GM19193 (cell line): ENCODE data around the gene SEH1L.

ENCODE experiments used
- POLR2A ChIP-seq: IDR thresholded peaks from 4 replicates; pipeline ENCODE4 v1.6.1; 2011; ENCODE audit not compliant: insufficient read depth, insufficient read length; ENCODE audit errors: extremely low read depth

SEH1L gene

DNA sequence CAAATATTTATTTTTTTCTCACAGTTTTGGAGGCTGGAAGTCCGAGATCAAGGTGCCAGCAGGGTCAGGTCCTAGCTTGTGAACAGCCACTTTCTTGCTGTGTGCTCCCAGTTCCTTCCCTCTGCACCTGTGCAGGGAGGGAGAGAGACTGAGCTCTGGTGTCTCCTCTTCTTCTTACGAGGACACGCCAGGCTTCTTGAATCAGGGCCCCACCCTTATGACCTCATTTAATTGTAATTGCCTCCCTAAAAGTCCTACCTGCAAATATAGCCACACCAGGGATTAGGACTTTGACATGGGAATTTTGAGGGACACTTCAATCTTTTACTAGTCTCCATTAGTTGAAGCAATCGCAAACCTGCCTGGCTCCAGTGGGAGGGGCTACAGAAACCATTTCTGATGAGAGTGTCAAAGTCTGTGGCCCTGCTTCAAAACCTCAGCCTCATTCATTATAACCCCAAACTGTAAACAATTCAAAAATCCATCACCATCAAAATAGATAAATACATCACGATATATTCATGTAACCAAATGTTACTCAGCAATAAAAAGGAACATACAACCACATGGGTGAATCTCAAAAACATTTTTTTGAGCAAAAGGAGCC, 18.2 kb upstream of the SEH1L start:
- TF ChIP-seq POLR2A: no peak

GRCh38 chr18:12930376-12930775, 17.4 kb upstream of the SEH1L start:
- no peak for TF ChIP-seq POLR2A

DNA sequence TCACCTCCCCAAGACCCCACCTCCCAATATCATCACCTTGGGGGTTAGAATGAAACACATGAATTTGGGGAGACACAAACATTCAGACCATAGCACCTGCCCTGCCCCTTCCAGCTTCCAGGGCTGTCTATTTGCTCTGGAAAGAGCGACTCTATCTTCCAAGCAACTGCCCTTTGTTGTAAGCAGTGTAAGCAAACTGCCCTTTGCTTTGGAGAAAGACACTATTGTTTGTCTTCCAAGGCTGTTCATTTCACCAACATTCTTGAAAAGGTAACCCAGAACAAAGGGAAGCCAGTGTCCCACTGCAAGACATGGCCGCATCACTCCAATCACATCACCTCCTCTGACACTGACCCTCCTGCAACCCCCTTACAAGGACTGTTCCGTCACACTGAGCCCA, 16.9 kb upstream of the SEH1L start:
- no peak for TF ChIP-seq POLR2A

- TF ChIP-seq POLR2A: no peak
Measured at GRCh38 chr18:12933327-12933726, 14.5 kb upstream of the SEH1L start.

DNA sequence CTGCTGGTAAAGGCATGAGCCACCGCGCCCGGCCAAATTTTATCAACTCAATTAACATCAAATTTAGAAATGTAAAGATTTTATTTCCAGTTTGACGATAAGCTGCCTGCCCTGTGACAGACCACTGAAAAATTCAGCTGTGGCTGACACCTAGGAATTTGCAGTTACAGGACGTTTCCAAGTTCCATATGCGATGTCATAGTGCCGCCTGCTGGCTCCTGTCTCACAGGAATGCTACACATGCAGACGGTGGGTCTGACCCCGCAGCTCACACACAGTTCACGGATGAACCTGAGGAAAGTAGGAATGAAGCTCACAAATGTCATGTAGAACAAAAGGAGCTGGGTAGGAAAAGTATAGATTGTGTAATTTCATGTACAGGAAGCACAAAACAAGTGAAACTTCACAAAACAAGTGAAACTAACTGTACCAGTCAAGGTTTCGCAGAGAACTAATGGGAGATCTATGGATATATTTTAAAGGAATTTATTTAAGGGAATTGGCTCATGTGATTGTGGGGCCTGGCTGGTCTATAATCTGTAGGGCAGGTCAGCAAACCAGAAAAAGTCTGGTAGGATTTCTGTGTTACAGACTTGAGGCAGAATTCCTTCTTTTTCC, 13.2 kb upstream of the SEH1L start:
- no peak for TF ChIP-seq POLR2A

DNA sequence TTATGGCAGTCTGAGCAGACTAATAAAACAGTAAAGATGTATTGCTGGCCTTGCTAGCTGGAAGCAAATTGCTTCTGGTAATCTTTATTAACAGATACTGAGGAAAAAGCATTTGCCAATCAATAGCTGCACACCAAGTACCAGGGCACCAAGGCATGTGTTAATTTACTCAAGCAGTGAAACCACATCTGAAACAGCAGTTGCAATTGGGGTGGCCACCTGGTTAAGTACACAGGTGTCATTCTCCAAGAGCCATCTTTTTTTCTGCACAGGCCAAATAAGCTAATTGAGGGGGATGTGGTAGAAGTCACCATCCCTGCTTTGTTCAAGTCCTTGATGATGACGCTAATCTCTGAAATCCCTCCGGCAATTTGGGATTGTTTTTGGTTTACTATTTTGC, 8.6 kb upstream of the SEH1L start:
- no peak for TF ChIP-seq POLR2A

DNA sequence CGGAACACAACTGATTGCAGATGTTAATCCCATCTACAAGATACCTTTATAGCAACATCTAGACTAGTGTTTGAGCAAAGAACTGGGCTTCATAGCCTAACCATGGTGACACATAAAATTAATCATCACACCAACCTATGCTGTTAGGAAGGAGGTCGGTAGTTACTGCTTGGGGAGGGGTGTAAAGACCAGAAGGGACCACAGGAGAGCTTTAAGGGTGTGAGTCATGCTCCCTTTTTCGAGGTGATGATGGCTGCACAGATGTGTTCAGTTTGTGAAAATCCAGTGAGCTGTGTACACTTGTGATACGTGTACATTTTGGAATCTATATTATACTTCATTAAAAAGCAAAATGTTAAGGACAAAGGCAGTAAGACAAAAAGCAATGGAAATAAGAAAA, 4.6 kb upstream of the SEH1L start:
- TF ChIP-seq POLR2A: no peak

DNA sequence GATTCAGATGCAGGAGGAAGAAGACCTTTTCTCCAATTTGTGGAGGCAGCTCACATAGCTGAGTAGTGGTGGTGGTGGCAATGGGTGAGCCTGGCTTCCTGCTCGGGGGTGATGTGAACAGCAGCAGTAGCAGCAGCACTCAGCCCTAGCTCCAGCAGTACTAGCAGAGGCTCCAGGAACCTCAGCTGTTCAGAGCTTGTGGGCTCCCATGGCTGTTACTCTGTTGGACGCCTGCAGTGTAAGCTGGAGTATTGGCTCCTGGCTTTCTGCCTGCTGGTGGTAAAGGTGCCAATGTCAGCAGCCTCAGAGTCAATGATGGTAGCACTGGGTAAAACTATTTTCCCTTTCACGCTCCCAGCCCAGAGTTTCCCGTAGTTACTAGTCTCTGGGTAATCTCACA, 3.1 kb upstream of the SEH1L start:
- no peak for TF ChIP-seq POLR2A

DNA sequence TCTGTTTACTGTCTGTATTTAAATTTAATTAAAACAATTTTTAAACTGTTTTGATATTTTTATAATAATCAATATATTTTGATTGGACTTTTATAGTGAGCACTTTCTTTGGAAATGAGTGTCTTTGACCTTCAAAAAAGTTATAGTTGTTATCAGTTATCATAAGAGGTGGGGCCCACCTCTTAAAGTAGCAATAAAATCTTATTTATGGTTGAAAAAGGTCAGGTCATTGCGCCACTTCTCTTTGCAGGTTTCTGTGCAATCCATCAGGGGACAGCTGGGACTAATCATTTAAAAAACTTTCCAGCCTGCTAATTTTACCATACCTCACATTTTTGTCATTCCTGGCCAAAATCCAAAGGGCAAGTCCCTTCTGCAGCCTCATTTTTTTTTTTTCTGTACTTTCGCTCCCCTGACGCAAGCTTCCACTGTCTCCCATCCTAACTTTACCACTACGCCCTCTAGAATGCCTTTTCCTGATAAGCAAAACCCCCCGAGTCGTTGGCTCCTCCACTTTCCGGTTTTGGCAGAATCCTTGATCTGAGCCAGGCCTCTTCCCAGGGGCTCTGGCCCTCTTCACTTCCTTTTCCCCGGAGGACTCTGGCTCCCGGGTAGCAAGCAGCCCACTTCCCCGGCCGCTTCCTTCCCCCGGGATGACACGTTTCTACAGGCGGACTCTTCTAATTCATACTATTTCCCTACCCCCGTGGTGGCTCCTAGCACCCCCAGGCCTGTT, 1.1 kb upstream of the SEH1L start:
- TF ChIP-seq POLR2A: no peak

- peak; percentile 83 for TF ChIP-seq POLR2A
Measured at GRCh38 chr18:12948050-12948804, 416 bp downstream of the SEH1L start.

GRCh38 chr18:12958478-12958877, 10.7 kb downstream of the SEH1L start:
- TF ChIP-seq POLR2A: no peak

- no peak for TF ChIP-seq POLR2A
Measured at GRCh38 chr18:12960395-12960794, 12.6 kb downstream of the SEH1L start.

DNA sequence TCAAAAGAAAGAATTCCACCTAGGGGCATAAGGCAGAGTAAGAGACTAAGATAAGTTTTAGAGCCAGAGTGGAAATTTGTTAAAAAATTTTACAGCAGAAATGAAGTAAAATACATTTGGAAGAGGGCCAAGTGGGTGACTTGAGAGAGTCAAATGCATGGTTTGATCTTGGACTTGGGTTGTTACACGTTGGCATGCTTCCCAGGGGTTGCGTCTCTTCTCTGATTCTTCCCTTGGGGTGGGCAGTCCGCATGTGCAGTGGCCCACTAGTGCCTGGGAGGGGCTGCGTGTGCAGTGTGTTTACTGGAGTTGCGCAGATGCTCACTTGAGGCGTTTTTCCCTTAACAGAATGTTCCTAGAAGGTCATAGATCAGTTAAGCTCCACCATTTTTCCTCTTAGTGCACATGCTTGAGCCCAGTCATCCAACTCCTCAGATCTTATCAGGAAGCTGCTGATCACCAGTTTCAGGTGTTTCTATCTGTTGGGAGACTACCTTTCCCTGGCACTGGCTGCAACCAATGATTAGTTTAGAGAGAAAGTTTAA, 13.1 kb downstream of the SEH1L start:
- TF ChIP-seq POLR2A: no peak

- no peak for TF ChIP-seq POLR2A
Measured at GRCh38 chr18:12963069-12963468, 15.3 kb downstream of the SEH1L start.

DNA sequence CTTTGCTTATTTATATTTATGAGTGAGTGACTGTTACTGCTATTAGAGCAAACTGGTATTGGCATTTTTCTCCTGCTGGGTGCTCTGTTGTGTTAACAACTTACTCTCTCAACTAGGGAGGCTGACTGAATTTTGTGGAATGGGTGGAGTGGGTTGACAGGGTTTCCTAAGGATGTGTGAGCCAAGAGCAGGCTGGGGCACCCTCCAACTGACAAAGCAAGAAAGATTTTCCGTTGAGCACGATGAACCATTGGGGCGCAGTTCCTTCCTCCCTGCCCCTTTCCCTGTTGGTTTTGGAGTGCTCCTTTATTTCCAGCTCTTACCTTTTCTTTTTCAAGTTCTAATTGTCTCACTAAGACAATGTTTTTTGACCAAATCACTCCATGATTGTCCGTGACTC, 20.3 kb downstream of the SEH1L start:
- TF ChIP-seq POLR2A: no peak

GRCh38 chr18:12968619-12969018, 20.8 kb downstream of the SEH1L start:
- TF ChIP-seq POLR2A: no peak

DNA sequence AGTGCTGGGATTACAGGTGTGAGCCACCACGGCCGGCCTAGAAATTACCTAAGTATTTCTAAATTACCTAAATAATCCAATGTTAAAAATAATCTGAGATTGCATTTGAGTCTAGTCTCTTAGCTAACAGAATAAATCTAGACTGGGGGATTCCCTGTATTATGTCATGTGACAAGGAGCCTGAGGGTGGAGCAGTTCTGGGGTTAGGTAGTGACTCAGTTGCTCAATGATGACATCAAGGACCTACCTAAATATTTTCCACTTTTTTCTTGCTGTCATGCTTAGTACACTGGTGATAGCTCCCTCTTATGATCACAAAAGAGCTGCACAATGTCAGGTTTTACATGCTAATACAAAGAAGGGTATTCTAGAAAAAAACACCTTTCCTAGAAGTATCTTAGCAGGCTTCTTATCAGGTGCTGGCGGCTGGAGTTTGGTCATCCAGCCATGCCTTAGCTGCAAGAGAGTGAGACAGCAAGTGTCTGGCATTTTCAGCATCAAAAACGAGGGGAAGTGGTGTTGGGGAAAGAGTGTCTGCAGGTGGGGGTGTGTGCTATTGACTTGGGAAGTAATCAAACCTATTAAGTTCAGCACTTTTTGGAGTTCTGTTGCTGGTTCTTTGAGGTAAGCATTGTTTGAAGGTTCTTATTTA, 25.9 kb downstream of the SEH1L start:
- no peak for TF ChIP-seq POLR2A
